ENCODE data around the gene NMD3.
A peak's percentile ranks its signal among the peaks of the same experiment; 100 is the strongest.

Gene NMD3

DNA sequence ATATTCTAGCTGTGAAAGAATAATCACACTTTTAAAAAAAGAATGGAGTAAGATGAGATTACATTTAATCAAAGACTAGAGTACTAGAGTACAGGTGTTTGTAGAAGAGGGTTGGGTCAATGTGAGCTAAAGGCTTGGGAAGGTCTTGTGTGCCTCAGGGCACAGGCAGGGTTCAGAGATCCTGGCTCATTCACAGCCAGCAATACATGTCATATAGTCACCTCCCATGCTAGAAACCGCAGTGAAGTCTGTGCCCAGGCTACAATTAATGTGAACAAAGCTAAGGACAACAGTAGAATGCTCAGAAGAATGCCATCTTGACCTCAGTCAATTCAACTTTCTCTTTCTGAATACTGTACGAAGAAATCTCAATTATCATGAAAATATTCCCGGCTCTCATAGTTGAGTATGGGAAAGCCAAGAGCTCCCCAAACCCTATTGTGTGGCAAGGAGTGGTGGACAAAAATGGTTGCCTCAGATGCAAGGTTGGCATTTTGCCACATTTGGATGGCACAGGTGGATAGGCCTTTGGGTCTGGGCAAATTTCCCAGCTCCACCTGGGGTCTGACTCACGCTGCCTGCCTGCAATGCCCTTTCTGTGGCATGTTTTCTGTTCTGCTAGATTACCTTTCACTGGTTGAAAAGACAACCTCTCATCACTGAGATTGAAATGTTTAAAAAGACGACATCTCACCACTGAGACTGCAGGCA lies 70.2 kb downstream of the NMD3 start:
- DNase-seq = peak; percentile 94

DNA sequence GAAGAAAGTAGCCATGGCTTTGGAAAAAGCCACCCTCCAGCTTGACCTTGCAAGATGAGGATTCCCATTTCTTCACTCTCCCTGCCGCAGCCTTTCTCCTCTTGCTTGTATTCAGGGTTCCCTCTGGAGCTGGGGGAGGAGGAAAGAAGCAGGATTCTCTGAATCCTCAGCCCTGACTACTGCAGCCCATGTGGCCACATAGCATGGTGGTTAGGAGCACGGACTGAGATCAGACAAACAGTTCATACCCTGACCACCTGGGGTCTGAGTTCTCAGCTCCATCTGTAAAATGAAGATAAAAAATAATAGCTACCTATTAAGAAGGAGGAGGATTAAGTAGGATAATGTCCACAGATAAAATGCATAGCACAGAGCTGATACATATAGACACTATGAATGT lies 72.3 kb downstream of the NMD3 start:
- DNase-seq = peak; percentile 1

DNA sequence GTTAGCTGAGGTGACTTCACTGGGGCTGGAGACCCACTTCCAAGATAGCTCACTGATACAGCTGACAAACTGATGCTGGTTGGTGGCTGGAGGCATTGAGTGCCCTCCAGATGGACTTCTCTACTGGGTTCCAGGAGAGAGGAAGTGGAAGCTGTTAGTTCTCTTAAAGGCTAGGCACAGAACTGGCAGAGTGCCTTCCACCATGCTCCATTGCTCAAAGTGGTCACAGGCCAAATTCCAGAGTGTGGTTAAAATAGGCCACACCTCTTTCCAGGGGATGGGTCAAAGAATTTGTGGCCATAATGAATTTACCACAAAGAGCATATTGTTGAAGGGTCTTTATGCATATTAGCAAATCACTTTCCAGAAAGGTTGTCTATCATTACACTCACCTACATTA lies 74.2 kb downstream of the NMD3 start:
- peak; percentile 43 for DNase-seq

GRCh38 chr3:161296814-161297213 lies 75.7 kb downstream of the NMD3 start:
- peak; percentile 8 for DNase-seq
